Activated naive CD4-positive, alpha-beta T cell treated with anti-CD3 and anti-CD28 coated beads, Interleukin-2, amount 50 U/mL, for 72 hours (primary cell): ENCODE measurements around the gene ATP6V1F. TPM values are rescaled to one million over a fixed set of nuclear protein-coding genes. Genes with fewer than 3 reads are reported as not detected.

ENCODE experiments used
- ATAC-seq, 2 donors: fragments of 150-1000 bp; cut with Tn5 transposase; 2 replicates each; pipeline ENCODE4 v1.10.0; 2021; ENCODE audit warnings: mild to moderate bottlenecking in 2 of 2, moderate library complexity in 2 of 2
- DNase-seq, 2 donors: peaks; one replicate each; pipeline ENCODE4 v3.0.0; 2021 to 2022; ENCODE audit warnings: low spot score in 2 of 2
- H3K27ac Mint-ChIP-seq, 2 donors: one replicate each; pipeline ENCODE4 v1.8.0; 2022; ENCODE audit warnings: mild to moderate bottlenecking in 2 of 2, mixed read lengths in 2 of 2
- H3K36me3 Mint-ChIP-seq, 2 donors: one replicate each; pipeline ENCODE4 v1.8.0; 2022; ENCODE audit warnings: mixed read lengths in 2 of 2
- H3K9me3 Mint-ChIP-seq, 2 donors: one replicate each; pipeline ENCODE4 v1.8.0; 2022; ENCODE audit warnings: mixed read lengths in 2 of 2
- total RNA-seq, 2 donors: library from RNA; stranded (reverse); gene quantifications; one replicate each; pipeline ENCODE4 v1.2.3, GENCODE V29; 2022

The ATP6V1F gene
- total RNA-seq, 2 donors from 2014 or later, result 104 to 113 TPM

DNA sequence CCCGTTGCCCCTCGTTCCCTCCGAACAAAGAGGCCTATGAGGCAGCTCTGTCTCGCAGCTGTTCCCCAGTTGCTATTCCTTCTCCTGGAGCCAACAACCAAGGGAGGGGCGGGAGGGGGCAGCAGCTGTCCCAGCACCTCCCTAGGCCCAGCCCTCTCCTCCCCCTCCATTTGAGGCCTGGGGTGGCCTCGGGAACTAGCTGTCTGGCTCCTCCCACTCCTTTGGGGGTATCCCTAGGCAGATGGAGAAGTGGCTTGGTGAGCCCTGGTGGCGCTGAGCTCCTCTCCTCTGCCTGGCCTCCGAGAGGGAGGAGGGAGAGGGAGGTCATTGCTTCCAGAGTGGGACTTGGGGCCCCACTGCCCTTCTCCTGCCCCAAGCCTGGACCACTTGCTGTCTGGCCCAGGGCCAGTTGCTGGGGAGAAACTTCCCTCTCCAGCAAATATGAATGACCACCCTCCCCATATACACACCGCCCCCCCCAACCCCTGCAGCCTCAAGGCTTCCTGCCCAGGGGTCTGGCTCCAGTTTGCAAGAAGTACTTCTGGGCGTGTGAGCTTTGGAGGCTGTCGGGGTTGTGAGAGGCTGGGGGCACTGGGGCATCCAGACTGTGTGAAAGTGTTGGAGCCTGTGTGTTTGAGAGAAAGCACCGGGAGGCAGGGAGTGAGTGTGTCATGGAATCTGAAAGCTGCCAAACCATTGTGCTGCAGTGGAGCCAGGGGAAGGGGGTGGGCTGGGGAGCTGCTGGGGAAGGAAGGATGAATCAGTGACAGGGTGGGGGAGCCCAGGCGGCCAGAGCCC, 29.3 kb upstream of the ATP6V1F start:
- H3K9me3 Mint-ChIP-seq, result no peaks in the 10 kb centered on the region
- DNase-seq, result no peak
- ATAC-seq, result no peak
- no peak overlapping the region for H3K27ac Mint-ChIP-seq
- H3K36me3 Mint-ChIP-seq, result no peaks in the 10 kb centered on the region

DNA sequence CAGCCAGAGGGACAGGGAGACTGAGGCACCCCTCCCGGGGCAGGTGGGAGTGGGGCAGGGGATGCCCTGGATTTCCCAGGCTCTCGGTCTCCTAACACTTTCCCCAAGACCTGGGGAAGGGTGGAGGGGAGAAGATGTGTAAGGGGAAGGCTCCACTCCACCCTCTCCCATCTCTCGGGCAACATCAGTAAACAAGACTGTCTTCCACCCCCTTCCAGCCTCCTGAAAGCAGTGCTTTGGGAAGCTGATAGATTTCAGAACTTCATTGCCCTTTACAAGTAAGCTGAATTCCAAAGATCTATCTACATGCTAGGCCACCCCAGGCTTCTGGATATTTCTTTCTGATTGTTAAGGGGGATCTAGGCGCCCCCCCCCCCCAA, 28.7 kb upstream of the ATP6V1F start:
- Mint-ChIP-seq H3K9me3 (no peaks in the 10 kb centered on the region), H3K27ac (no peak overlapping the region), H3K36me3 (no peaks in the 10 kb centered on the region)
- DNase-seq (no peak), ATAC-seq (no peak)

DNA sequence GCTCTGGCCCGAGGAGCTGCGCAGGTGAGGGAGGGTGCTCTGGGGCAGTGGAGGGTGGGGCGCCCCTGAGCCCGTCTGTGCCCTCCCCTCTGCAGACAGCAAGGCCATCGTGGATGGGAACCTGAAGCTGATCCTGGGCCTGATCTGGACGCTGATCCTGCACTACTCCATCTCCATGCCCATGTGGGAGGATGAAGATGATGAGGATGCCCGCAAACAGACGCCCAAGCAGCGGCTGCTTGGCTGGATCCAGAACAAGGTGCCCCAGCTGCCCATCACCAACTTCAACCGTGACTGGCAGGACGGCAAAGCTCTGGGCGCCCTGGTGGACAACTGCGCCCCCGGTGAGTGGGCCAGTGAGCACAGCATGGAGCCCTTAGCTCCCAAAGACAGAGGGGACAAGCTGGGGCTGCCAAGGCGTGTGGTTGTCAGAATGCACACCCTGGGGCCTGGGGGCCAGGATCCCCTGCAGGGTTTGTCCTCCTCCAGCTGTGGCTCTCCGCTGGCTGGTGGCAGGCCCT, 27.4 kb upstream of the ATP6V1F start:
- Mint-ChIP-seq H3K36me3 (no peaks in the 10 kb centered on the region), H3K27ac (no peak overlapping the region), H3K9me3 (no peaks in the 10 kb centered on the region)
- ATAC-seq (no peak), DNase-seq (no peak)

DNA sequence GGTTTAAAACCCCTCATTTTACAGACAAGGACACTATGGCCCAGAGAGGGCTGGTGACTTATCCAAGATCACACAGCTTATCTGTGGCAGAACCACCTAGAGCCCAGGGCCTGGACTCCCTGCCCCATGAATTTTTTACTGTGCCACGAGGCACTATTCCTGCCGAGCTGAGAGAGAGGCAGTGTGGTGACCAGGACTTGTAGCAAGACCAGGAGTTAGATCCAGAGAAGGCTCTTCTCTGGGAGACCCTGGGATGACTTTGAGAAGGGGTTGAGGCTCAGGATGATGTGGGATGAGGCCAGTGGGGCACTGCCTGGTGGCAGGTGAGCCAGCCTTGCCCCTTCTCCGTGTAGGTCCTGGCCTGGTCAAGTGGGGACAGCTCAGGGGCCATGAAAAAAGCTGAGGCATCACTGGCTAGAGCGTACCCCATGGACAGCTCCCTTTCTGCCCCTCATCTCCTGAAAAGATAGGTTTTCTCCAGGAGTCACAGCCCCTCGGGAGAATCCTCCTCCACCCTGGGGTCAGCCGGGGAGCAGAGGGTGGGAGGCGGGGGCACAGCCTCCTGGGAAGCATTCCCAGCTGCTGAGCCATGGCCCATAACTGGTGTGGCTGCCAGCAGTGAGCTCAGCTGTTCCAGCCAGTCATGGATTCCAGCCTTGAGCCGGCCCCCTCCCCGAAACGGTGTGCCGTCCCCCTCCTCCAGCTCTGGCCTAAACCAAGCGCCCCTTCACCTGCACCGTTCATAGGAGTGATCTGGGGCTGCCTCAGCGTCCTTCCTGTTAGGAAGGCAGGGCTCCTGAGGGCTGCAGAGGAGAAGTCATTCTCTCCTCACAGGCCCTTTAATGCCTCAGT, 26.6 kb upstream of the ATP6V1F start:
- Mint-ChIP-seq H3K9me3 (no peaks in the 10 kb centered on the region), H3K36me3 (no peaks in the 10 kb centered on the region), H3K27ac (no peak overlapping the region)
- DNase-seq (no peak), ATAC-seq (no peak)

DNA sequence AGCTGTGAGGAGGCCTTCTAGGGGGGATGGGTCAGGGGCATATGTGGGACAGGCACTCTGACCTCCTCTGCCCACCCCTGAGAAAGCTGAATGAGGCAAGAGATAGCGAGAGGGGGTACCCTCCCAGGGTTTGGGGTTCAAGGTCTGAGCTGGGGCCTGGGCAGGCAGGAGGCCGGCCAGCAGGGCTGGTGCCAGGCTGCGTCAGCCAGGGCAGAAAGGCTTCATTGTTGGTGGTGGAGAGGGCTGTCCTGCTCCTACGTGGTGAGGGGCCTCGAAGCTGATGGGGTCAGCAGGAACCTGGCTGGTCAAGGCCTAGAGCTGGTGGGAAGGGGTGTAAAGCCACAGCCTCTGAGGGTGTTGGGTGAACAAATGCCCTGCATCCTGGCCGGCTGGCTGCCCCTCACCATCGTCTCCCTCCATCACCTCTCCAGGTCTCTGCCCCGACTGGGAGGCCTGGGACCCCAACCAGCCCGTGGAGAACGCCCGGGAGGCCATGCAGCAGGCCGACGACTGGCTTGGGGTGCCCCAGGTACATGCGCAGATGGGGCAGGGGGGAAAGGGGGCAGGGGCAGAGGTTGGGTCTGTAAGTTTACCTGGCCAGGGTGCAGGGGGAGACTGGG, 25.8 kb upstream of the ATP6V1F start:
- H3K9me3 Mint-ChIP-seq, result no peaks in the 10 kb centered on the region
- DNase-seq (no peak), ATAC-seq (no peak)
- H3K27ac Mint-ChIP-seq, result no peak overlapping the region
- H3K36me3 Mint-ChIP-seq, result no peaks in the 10 kb centered on the region

DNA sequence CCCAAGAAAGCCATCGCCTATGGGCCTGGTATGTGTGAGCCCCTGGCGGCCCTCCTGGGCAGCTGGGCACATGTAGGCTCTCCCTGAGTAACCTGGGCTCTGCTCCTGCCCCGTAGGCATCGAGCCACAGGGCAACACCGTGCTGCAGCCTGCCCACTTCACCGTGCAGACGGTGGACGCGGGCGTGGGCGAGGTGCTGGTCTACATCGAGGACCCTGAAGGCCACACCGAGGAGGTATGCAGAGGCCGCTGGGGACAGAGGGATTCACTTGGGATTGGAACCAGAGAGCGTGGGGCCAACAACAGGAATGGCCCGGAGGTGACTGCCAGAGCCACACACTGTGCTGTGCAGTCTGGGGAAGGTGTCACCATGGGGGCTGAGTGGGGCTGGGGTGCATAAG, 25.1 kb upstream of the ATP6V1F start:
- H3K36me3 Mint-ChIP-seq, result no peaks in the 10 kb centered on the region
- DNase-seq (no peak), ATAC-seq (no peak)
- H3K27ac Mint-ChIP-seq, result no peak overlapping the region
- H3K9me3 Mint-ChIP-seq, result no peaks in the 10 kb centered on the region

DNA sequence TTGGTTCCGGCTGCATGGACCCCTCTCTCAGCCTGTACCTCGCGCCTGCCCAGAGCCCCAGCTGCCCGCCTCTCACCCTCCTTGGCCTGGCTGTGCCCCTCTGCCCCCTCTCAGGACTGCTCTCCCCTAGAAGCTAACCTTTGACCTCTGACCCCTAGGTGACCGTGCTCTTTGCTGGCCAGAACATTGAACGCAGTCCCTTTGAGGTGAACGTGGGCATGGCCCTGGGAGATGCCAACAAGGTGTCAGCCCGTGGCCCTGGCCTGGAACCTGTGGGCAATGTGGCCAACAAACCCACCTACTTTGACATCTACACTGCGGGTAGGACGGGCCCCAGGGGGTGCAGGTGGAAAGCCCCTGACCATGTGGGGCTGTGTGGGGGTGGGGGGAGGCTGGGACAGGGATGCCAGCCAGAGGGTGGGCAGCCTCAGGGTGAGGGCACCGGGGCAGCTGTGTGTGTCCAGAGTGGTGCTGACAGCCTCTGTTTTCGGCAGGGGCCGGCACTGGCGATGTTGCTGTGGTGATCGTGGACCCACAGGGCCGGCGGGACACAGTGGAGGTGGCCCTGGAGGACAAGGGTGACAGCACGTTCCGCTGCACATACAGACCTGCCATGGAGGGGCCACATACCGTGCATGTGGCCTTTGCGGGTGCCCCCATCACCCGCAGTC, 24.4 kb upstream of the ATP6V1F start:
- no peaks in the 10 kb centered on the region for H3K36me3 Mint-ChIP-seq
- H3K27ac Mint-ChIP-seq, result no peak overlapping the region
- no peaks in the 10 kb centered on the region for H3K9me3 Mint-ChIP-seq
- ATAC-seq (no peak), DNase-seq (no peak)

DNA sequence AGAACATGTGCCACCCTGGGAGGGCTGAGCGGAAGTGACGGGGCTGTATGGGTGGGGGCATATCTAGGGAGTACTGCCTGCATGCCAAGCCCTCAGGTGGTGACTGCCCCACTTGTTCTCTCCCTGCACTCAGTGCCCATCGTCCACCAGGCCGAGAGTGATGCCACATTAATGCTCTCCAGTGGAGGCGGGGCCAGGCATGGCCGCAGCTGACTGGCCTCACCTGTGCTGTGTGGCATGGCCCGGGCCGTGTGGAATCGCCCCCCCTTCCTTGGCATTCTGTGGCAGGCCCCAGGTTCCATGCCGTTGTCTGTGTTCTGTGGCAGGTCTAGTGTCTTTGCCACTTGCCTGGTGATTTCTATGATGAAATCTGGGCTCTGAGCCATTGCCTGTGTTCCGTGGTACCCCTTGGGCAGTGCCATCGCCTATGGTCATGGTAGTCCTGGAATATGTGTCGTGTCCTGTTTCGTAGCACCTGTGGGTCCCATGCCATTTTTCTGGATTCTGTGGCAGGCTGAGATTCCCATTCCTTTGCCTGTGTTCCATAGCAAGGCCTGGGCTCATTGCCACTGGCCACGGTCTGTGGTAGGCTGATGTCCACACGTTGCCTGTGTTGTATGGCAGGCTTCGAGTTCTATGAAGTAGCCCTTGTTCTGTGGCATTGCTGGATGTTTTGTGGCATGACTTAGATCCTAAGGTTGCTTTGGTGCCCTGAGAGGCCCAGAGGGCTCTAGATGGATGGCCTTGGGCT, 23.5 kb upstream of the ATP6V1F start:
- Mint-ChIP-seq H3K27ac (no peak overlapping the region), H3K9me3 (no peaks in the 10 kb centered on the region), H3K36me3 (no peaks in the 10 kb centered on the region)
- ATAC-seq (no peak), DNase-seq (no peak)

DNA sequence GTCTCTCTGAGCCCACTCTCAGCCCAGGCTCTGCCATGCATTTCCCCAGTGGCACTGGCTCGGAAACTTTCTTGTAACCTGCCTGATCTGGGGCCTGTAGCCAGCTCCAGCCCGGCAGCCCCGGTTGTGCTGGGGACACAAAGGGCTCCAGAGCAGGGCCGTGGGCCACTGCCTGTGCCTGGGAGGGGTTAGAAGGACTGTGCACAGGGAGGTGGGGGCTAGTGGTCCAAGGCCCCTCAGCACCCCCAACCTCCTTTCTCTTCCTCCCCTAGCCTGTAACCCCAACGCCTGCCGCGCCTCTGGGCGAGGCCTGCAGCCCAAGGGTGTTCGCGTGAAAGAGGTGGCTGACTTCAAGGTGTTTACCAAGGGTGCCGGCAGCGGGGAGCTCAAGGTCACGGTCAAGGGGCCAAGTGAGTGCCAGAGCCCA, 22.9 kb upstream of the ATP6V1F start:
- DNase-seq (no peak), ATAC-seq (no peak)
- Mint-ChIP-seq H3K36me3 (no peaks in the 10 kb centered on the region), H3K27ac (no peak overlapping the region), H3K9me3 (no peaks in the 10 kb centered on the region)

DNA sequence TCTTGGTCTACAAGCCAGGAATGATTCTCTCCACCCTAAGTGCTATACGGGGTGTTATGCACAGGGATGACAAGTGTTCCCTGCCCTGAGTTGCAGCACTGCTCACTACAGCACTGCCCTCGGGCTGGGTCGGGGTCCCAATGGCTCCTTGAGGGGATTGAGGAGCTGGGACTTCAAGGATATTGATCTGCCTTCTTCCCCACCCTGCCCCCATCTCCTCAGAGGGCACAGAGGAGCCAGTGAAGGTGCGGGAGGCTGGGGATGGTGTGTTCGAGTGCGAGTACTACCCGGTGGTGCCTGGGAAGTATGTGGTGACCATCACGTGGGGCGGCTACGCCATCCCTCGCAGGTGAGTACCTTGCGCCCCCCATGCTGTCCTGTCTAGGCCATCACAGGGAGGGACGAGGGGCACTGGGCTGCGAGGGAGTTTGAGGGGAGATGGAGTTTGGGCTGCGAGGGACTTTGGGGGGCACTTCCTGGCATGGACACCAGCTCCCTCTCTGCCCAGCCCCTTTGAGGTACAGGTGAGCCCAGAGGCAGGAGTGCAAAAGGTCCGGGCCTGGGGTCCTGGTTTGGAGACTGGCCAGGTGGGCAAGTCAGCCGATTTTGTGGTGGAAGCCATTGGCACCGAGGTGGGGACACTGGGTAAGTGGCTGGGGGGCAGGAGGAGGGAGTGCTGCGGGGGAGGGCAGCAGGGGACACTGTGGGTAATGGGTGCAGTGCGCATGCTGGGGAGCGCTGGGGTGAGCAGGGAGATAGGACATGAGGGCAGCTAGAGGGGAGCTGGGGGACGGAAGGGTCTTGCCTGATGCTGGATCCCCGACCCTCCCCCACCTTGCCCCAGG, 22.1 kb upstream of the ATP6V1F start:
- DNase-seq (no peak), ATAC-seq (no peak)
- Mint-ChIP-seq H3K36me3 (no peaks in the 10 kb centered on the region), H3K27ac (no peak overlapping the region), H3K9me3 (no peaks in the 10 kb centered on the region)

DNA sequence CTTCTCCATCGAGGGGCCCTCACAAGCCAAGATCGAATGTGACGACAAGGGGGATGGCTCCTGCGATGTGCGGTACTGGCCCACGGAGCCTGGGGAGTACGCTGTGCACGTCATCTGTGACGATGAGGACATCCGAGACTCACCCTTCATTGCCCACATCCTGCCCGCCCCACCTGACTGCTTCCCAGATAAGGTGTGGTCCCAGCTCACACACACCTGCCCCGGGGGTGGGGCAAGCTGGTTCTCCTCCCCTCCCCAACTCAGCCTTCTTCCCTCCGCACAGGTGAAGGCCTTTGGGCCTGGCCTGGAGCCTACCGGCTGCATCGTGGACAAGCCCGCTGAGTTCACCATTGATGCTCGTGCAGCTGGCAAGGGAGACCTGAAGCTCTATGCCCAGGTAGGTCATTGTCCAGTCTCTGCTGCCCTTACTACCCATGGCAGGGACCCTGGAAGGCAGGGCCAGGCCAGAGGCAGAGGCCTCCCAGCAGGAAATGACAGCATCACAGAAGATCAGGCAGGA, 21.4 kb upstream of the ATP6V1F start:
- Mint-ChIP-seq H3K9me3 (no peaks in the 10 kb centered on the region), H3K27ac (no peak overlapping the region), H3K36me3 (no peaks in the 10 kb centered on the region)
- ATAC-seq, result no peak
- no peak for DNase-seq

DNA sequence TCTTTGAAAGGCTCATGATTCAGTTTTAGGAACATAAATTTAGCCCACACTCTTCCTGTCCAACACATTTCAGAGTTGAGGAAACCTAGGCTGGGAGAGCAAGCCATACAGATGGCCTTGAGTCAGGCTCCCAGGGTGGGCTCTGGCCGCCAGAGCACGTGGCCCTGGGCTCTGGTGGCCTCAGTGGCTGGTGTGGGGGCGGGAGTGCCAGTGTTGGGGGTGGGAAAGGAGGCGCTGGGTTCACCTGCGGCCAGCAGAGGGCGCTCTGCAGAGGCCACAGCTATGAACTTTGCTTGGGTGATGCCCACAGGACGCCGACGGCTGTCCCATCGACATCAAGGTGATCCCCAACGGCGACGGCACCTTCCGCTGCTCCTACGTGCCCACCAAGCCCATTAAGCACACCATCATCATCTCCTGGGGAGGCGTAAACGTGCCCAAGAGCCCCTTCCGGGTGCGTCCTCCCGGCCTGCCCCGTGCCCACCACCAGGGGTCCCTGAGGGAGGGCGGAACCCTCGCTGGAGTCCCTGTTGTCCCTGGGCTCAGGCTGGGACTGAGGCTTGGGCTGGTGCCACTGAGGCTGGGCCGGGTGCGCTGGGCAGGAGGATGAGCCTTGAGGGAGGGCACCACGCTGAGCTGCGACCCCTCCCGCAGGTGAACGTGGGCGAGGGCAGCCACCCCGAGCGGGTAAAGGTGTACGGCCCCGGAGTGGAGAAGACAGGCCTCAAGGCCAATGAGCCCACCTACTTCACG, 20.6 kb upstream of the ATP6V1F start:
- Mint-ChIP-seq H3K9me3 (no peaks in the 10 kb centered on the region), H3K27ac (no peak overlapping the region), H3K36me3 (no peaks in the 10 kb centered on the region)
- ATAC-seq (peak; percentile 71 to 84), DNase-seq (peak in 1 of 2 donors; percentile 75)

DNA sequence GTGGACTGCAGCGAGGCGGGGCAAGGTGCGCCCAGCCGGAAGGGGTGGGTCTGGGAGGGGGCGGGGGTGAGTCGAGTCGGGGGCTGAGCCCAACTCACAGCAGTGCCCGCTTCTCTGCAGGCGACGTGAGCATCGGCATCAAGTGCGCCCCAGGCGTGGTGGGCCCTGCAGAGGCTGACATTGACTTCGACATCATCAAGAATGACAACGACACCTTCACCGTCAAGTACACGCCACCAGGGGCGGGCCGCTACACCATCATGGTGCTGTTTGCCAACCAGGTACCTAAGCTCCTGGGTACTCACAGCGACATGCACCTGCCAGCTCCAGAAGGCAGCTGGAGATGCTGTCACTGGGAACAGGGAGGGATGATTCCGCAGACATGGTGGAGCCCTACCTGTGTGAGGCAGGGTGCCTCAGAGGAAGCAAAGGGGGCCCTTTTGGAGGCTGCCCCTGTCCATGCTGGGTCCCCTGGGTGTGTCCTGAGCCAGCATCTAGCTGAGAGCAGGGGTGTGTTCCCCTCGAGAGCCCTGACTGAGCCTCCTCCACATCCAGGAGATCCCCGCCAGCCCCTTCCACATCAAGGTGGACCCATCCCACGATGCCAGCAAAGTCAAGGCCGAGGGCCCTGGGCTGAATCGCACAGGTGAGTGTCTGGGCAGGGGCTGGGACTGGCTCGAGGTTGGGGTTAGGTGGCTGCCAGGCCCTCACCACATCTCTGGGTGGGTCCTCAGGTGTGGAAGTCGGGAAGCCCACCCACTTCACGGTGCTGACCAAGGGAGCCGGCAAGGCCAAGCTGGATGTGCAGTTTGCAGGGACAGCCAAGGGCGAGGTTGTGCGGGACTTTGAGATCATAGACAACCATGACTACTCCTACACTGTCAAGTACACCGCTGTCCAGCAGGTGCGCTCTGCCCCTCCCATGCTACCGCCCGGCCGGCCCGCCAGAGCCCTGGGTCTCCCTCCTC, 19.7 kb upstream of the ATP6V1F start:
- H3K27ac Mint-ChIP-seq, result no peak overlapping the region
- H3K36me3 Mint-ChIP-seq, result no peaks in the 10 kb centered on the region
- DNase-seq (no peak), ATAC-seq (no peak)
- no peaks in the 10 kb centered on the region for H3K9me3 Mint-ChIP-seq
